GM12874 (cell line): ENCODE results near the gene MRPS25.

Experiments
- CTCF ChIP-seq: IDR thresholded peaks from 2 replicates; pipeline ENCODE4 v1.5.1; 2011; ENCODE audit warnings: low read depth, mild to moderate bottlenecking, control low read depth, low read length, moderate library complexity; ENCODE audit not compliant: insufficient read depth

Gene MRPS25

GRCh38 chr3:15107075-15107947, 42.2 kb upstream of the MRPS25 start:
- TF ChIP-seq CTCF: no peak

DNA sequence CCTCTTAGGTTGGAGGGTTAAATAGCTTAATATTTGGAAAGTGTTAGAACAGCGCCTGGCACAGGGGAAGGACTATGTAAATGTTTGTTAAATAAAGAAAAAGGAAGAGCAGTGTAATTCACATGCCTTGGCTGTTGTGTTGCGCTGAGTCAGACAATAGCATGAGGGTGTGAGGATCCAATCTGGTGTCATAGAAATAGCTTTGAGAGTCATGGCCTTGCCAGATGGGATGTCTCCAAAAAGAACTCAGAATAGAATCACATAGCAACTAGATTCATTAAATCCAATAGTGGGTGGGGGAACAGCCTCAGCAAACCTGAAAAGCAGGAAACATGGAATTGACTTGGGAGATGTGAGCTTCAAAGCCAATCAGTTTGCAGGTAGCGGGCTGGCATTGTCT, 37.7 kb upstream of the MRPS25 start:
- TF ChIP-seq CTCF: no peak

- TF ChIP-seq CTCF: no peak
Observed at GRCh38 chr3:15102256-15102655, 37.1 kb upstream of the MRPS25 start.

DNA sequence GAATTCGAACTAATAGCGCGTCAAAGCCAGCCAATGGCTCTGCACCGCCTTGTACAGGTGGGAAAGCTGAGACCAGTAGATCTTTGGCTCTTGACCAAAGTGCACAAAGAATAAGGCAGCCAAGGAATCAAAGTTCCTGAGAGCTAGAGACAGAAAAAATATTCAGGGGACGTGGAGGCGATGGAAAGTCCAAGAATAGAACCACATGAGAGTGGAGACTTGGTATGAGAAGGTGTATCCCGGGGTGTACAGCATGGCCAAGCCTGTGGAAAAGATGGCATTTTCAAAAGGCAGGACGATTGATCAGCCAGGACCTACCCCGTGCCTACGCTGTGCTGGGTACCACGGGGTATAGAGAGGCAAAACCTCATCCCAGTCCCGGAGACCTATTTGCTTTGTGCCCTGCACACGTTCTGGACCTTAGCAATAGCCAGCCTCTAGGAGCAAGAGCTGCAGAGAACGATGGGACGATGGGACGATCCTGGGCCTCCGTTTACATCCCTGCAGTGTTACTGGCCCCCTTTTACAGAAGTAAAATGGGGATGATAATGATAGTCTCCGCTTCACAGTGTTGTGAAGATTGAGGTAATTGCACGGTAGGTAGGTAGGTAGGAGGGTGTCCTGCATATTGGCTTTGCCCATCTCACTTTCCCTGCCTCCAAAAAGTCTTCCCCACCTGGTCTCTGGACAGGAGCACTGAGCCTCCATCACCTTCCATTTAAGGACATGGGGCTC, 34.4 kb upstream of the MRPS25 start:
- no peak for TF ChIP-seq CTCF

GRCh38 chr3:15098503-15099363, 33.6 kb upstream of the MRPS25 start, which contains the start of gene RBSN:
Gene RBSN, minus strand, starts transcription at chr3:15099148. Its CDS starts 3,028 bp downstream, at chr3:15096120.
- TF ChIP-seq CTCF: no peak

DNA sequence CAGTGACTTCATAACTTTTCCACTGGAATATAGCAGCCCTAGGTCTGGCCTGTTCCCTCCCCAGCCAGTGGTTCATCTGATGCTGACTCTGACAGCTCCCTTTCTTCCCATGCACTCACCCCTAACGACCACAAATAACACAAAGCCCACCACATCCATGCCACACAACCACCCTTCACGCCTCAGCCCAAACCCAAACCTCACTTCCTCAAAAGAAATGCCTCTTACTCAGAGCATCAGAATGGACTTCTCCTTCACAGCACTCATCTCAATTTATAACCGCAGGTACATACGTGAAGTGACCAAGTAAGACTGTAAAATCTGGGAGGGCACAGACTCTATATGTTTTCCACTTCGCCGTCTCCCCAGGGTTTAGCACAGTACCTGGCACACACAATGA, 32.8 kb upstream of the MRPS25 start:
- TF ChIP-seq CTCF: no peak

GRCh38 chr3:15096046-15096445, 30.9 kb upstream of the MRPS25 start:
- TF ChIP-seq CTCF: no peak
